HUDEP-2 (cell line): Measurements from ENCODE around the gene ATOH8.
A peak's percentile ranks its signal among the peaks of the same experiment; 100 is the strongest.

ENCODE experiments used
- DNase-seq, 76 experiments: peaks; one replicate each; lab custom pipeline; 2025; ENCODE audit not compliant: unreplicated experiment in 76 of 76; lab: John Stamatoyannopoulos, UW

Gene ATOH8

DNA sequence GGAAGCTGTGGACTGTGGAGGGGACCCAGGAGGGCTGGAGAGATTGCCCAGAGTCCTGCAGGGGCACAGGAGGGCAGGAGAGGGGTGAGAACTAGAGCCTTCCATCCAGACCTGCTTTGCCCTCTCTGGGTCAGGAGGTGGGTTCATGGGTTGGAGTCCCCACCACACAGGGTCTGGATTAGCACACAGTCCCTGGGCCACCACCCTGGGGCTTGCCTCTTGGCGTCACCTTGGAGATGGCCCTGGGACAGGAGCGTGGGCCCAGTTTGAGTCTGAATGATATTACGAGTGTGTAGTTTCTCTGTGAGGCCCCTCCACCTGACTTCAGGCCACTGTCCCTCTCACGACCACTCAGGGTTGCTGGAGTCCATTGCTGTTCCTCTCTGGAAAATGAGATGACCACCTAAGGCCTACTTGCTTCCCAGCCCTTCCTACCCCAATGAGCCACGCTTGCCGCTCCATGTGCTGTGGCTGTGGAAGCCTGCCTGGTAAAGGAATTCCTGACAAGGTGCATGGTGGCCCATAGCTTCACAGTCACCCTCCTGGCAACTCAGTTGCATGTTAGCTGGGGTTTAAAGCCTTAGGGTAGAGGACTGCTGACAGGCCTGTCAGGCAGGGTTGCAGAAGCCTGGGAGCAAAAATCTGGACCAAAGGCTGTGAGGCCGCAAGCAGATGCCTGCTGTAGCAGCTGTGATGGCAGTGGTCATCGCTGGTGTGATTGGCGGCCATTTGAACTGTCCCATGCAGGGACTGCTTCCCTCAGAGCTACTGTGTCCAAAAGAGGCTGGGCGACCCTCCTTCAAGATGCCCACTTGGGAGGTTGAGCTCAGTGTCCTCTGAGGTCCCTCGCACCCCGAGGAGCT is 14.2 kb downstream of the ATOH8 start:
- no peak for DNase-seq

DNA sequence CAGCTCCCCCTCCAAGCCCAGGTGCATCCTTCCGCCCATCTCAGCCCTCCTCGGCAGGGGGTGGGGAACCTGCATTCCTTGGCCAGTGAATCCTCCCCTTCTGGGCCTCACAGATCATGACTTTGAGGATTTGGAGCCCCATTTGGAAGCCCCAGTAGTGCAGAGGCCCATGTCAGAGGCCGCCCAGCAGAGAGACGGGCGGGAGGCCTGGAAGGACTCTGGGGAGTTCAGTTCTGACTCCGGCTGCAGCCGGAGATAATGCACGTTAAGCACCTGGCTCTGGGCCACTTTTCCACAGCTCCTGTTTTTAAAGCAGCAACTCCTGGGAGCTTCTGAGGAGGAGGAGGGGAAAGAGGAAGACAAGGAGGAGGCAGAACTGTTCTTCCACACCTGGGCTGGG is 14.9 kb downstream of the ATOH8 start:
- DNase-seq, result no peak

DNA sequence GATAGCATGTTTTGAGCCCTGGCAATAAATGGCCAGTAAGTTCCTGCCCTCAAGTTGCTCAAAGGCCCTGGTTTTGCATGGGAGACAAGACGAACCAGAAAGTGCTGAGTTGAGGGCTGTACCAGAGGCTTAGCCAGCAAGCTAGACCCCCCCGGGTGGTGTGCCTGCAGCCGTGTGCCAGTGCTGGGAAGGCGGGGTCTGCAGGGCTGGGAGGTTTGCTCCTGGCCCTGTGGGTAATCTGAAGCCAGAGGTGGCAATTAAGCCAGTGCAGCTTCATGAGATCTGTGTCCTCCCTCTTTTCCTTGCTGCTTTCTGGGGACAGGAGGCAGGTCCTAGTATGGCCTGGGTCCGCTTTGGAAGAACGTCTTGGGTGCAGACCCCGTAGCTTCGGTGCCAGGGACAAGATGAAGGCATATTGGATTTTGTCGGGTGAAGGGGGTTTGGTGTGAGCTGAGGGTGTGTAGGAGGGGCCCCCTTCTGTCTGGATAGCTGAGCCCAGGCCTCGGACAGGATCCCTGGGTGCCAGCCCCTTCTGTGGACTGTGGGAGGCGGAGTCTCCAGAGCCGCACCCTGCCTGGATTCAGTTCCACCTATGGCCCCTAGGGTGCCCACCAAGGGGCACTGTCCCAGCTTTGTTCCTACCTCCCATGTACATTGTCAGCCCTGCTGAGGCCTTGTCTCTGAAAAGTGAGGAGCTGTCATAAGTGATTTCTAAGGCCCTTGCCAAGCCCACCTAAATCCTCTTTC is 15.6 kb downstream of the ATOH8 start:
- DNase-seq, result peak in 1 of 76 experiments; percentile 5

DNA sequence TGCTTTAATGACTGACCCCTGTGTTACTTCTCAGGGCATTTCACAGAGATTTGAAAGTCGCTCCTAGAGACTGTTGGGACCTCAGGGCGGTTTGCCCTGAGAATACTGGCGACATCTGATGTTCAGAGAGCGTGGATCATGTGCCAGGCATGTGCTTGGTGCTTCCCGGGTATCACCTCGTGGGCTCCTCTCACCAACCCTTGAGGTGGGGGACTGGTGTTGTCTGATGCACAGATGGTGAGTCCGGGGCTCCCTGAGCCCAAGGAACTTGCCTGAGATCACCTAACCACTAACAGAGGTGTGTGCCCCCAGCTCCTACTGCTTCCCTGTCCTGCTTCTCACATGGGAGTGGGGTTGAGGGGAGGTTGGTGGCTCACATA is 16.2 kb downstream of the ATOH8 start:
- DNase-seq, result no peak

DNA sequence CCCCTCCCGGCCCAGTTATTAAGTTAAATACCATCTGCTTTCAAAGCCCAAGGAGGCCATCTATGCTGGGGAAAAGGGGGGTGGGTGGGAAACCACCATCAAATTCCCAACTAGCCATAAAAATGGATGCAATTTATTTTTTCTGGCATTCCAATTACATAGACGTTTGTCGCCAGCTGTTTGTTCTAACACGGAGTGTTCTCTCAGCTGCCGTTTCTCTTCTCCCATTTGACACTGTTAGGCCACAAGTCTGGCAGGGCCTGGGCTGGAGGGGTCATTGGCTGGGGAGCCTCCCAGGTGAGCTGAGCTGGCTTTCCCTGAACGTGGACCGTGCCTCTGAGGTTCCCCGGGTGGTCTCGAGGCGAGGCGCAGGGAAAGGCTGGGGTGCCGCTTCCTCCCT is 16.6 kb downstream of the ATOH8 start:
- DNase-seq, result no peak

DNA sequence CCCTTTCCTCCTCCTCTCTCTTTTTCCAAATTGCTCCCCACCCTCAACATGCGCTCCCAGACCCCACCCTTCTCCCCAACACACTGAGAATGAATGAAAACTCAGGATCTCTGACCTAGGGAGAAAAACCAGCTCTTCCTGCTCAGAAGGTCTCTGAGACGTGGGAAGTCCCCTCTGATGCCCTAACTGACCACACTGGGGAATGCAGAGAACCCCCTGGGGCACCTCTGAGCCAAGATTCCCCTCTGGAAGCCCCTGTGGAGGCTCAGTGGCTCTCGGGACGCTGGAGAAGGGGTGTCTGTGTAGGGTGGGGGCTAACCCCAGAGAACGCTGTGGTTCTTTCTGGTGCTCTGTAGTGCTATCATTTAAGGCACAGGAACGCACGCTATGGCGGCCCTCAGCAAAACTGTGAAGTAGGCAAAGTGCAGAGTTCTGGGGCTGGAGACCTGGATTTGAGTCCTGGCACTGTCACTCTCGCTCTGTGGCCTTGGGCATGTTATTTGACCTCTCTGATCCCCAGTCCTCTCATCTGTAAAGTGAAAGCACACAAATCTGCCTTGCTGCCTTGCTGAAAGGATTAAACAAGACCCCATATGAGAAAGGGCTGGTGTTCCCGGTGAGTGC is 17.1 kb downstream of the ATOH8 start:
- DNase-seq, result no peak

DNA sequence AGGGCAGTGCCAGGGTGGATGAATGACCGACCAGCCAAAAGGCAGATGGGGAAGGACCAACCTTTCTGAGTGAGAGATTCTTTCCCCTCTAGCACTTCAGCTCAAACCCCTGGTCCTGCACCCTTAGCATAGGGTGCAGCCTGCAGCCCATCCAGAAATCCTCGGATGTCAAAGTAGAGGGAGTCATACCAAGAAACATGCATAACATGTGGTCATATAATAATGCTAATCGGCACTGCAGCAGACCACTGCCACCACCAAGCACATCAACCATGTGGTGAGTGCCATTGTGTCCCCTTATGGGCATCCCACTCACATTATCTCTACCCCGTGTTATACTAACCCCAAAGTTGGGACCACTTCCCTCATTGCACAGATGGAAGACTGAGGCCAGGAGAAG is 17.7 kb downstream of the ATOH8 start:
- DNase-seq, result no peak

DNA sequence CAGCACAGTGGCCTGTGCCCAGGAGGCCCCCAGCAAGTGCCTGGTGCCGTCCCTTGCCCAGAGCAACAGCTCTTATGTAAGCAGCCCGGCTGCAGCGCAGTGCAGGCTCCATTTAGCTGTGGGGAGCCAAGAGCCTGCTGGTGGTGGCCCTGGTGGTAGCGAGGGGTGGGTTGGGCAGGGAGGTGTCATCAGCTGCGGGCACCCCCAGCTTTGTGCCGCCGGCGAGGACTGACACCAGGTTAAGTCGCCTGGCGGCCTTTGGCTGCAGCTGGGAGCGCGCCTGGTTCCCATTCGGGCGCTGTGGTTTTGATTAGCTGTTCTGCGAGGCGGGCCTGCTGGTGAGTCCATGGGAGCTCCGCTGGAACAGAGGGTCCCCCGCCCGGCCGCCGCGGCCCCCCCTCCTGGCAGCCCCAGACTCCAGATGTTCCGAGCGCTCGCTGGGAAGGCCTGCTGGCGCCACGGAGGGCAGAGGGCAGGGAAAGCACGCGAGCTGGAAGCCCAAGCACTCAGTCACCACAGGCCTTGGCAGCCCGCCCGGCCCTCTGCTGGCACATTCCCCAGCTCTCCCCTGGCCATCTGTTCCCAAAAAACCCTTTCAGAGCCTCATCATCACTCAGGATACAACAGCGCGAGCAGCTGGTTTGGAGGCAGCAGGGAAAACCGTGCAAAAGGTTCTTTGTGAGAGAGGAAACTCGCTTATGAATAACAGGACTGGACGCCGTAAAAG is 18.4 kb downstream of the ATOH8 start:
- DNase-seq, result peak in 9 of 76 experiments; percentile 1 to 28 (median 7)

DNA sequence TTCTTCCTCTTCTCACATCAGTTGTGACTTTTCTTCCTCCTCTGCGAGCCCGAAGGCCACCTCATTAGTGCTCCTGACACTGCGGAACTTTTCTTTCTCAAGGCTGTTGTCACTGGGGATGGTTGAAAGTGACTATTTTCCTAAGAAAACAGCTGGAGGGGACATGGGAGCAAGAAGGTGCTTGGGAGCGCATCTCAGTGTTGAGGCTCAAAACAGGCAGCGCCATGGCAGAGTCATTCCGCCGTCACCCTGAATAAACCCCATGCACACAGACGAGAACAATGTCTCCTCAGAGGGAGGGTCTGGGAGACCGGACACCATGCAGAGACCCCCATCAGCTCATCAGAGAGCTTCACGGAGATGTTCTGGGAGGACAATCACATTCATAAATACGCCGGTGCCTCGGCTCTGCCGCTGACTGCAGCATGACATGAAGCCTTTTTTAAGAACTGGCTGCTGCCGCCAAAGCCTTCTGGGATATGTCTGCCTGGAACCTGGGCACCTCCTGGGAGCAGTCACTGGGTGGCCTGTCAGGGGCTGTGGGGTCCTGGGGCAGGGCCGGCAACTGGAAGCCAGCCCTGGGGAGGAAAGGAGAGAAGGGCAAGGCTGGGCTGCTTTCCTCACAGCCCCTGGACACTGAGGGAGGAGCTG is 19.2 kb downstream of the ATOH8 start:
- no peak for DNase-seq

DNA sequence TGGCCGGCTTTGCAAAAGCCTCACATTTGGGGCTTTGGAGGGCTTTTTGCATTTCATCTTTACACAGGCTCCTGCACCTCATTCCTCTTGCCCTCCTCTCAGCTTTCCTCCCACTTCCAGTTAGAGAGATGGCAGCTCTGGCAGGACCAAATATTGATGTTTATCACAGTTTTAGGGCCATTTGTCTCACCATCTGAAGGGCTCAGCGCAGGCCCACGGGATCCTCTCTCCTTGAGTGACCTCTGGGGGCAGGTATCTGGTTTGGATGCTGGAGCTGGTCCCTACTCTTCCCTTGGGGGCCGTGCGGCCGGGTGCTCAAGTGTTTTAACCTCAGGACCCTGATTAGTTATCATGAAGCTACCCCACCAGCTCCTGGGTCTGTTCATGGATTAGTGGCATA is 19.9 kb downstream of the ATOH8 start:
- DNase-seq, result no peak

DNA sequence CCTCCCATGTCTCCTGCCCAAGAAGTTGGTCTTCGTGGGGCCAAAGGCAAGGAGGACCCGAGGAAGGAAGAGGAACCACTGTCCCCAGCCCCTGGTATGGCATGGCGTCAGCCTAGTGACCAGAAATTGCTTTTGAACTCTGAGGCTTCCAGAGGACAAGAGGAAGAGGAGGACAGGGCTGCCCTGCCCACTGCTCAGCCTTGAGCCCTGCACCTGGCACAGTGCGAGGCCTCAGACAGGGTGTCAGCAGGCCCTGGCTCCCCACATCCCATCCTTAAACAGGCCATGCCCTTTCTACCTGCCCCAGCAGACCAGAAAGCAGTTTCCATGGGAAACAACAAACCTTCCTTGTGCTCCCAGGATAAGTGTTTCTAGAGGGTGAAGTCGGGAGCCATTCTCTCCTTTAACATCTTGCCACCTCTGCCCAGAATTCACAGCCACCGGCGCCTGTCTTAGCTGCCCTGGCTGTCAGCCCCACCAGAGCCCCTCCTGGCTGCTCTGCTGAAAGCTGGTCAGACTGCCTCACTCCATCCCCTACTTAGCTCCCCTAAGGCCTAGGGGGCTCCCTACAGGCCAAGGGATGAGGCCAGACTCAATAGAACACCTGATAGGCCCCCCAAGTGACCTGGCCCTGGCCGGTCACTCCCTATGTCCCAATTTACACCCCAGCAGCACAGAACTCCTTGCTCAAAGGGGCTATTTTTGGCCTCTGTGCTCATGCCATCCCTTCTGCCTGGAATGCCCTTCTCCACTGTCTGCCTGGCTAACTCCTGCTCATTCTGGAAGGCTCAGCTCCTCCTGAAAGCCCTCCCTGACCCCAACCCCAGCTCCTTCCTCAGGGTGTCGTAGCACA is 20.6 kb downstream of the ATOH8 start:
- no peak for DNase-seq

DNA sequence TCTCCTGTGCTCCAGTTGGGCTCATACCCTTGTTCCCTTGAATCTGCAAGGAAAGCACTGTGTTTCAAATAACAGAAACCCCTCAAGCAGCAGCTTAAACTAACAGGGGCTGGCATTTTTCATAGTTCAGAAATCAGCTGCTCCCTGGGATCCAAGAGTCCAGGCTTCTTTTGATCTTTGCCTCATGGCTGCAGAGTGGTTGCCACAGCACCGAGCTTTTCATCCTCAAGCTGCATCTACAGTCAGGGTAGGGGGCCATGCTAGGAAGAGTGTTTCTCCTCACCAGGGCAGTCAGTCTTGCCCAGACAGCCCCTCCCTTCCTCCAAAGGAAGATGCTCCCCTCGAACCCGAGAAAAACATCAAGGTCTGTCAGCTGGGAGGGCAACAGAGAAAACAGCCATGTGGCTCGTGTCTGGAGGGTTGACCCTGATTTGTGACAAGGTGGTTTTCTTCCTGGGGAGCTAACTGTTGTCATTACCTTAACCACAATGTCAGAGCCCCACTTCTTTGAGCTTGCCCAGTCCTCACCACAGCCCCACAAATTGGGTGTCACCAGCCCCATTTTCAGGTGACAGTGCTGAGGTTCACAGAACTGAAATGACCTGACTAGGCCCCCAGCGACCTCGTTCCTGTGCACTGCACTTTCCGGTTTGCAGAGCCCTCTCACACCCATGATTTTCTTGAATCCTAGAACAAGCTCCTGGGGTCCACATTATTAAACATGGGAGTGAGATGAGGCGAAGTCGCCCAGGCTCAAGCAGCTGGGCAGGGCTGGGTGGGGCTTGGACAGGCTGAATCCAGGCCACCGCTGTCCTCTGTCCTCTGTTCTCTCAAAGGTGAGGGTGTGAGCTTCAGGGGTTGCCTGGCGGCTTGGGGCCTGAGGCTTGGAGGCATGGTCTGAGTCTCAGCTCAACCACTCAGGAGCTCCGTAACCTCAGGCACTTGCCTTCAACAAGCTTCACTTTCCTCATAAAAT is 21.9 kb downstream of the ATOH8 start:
- no peak for DNase-seq

DNA sequence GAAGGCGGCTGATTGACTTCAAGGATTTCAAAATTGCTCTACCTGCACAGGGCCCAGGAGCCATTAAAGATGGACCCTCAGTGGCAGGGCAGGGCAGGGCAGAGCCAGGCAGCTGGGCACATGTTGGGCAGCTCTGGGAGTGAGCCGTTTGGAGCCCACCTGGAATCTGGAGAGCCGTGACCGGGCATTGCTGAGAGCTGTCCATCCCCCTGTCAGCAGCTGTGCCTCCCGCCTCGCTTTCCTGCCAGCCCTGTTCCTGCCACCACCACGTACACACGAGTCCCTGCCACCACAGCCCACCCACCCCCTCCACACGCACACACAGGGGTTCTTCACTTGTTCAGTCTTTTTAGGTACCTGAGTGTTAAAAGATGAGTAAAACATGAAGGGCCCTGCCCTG is 22.9 kb downstream of the ATOH8 start:
- DNase-seq, result no peak

DNA sequence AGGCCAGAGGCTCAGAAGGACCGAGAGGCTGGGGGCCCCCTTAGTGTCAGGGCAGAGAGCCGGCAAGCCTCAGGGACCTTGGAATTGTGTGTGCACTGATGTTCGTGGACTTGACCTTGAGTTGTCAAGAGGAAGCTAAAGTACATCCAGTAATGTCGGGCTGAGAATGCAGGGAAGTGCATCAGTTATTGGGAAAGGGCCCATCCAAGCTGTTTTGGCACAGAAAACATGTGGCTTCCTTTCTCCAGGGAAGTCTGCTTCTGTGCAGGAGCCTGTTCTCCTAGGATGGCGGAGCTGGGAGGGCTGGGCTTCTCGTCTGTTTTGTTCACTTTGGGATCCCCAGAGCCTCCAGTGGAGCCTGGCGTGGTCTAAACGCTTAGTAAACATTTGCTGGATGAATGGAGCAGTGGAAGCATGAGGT is 23.7 kb downstream of the ATOH8 start:
- DNase-seq, result no peak

DNA sequence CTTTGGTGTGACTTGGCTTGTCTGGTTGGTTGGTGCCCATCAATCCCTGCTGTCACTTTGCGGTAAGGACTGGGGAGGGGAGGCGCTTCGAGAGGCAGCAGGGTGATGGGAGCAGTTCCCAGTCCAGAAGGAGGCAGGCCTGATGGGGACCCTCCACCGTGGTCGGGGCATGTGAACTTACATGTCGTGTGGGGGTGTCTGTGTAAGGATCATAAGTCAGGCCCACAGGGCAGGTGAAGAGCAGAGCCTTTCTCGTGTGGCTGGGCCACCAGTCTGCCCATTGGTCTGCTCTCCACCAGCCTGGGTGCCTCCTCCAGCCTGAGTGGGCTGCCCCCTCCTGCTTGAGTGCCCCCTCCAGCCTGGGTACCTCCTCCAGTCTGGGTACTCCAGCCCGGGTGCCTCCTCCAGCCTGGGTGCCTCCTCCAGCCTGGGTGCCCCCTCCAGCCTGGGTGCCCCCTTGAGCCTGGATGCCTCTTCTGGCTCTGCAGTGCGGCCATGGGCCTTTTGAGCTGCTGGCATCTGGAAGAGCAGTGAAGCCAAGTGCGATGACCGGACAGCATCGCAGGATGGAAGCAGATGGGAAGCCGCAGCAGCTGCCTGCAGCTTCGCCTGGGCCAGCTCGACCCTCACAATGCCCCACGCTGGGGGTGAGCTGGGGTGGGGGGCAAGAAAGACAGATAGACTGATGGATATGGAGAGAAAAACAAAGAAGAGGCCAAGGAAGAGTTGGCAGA is 25.0 kb downstream of the ATOH8 start:
- no peak for DNase-seq

DNA sequence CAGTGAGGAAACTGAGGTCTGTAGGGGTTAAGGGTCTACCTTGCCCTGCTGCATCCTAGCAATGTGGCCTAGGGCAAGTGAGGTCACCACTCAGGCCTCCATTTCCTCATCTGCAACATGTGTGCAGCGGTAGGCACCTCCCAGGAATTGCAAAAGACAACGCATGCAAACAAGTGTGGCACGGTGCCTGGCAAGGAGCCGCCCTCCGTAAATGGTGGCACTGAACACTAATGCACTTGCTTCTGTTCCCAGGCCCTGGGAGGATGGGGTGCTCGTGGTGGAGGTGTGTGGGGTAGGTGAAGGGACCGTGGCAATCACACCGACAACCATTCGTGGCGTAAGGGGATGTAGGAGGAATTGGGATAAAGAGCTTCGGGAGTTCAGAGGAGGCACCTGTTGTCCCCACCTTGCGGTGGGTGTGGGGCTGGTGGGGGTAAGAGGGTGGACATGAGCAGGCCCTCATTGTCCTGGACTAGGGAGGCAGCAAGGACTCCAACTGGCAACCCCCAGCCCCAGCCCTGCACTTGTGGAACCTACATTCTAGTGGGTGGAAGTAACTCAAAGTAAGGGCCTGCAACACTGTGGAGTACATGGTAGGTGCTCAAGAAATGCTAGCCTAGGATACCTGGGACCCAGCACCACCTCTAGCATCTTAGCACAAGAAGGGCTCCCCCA is 26.0 kb downstream of the ATOH8 start:
- DNase-seq, result no peak

DNA sequence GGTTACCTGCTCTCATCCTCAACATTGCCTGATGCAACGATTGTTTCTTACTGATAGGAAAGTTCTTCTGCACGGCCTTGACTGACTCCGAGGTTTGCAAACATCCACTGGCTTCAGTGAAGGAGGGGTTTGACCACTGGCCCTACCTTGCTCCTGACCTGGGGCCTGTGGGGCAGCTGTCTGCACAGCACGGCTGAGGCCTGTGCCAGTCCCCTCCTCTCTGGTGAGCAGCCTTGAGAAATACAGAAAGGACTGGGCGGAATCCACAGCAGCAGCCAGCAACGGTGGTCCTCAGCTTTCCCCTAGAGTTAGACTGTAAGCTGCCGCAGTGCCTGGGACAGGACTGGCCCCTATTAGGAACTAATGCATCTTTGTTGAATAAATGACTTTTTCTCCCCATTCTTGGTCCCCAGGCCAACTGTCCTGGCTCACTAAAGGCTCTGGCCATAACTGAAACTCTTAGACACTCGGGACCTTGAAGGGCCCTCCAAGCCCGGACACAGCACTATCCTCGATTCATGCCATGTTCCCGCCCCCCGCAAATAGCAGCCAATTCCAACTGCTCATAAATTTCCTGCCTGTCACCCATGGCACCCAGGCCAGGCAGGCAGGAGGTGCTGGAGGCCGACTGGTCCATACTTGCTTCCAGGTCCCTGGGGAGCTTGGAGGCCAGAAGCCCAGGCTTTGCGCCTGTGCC is 26.7 kb downstream of the ATOH8 start:
- no peak for DNase-seq
